CD4-positive, alpha-beta T cell treated with Interleukin-17A for 4 hours (primary cell): ENCODE results near the gene LGI4.
"Not testable (repeated sequence)": the region's sequence is repeated elsewhere in the genome, so short reads cannot be mapped to it uniquely, and the experiment has no call there.

Source experiments
- DNase-seq: peaks from one replicate; pipeline ENCODE4 v3.0.0-alpha.2; 2020; ENCODE audit warnings: mixed read lengths

Gene LGI4

GRCh38 chr19:35160629-35161433 lies 26.0 kb upstream of the LGI4 start:
- no peak for DNase-seq

DNA sequence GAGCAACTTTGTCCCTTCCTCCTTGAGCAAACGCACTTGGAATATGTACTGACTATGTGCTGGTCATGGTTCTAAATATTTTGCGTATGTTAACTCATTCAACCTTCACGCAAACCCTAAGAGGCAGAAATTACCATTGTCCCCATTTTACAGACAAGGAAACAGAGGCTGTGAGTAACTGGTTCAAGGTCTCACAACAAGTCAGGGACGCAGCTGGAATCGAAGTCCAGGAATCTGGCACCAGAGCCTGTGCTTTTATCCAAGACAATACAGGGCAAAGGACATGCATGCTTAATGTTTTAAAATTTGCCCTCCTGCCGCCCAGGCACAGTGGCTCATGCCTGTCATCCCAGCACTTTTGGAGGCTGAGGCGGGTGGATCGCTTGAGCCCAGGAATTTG lies 24.7 kb upstream of the LGI4 start:
- no peak for DNase-seq

DNA sequence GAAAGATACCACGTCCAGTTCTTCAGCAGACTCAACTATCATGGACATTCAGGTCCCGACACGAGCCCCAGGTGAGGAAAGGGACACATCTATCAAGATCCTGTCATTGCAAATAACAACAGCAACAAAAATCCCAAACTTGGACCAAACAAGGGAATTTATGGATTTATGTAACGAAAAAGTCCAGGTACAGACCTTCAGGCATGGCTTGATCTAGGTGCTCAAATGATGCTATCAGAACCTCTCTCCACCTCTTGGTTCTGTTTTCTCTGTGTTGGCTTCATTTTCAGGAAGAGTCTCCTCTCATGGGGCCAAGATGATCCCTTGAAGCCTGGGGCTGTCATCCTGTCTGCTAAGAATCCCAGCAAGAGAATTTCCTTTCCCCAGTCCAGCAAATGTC lies 22.6 kb upstream of the LGI4 start:
- no peak for DNase-seq

- no peak for DNase-seq
Observed at GRCh38 chr19:35156673-35157014, 21.8 kb upstream of the LGI4 start.

- DNase-seq, result no peak
Observed at GRCh38 chr19:35155981-35156672, 21.3 kb upstream of the LGI4 start.

- DNase-seq, result peak; percentile 47
Observed at GRCh38 chr19:35155441-35155840, 20.6 kb upstream of the LGI4 start.

- DNase-seq, result peak; percentile 79
Observed at GRCh38 chr19:35154525-35155406, 19.9 kb upstream of the LGI4 start, which contains the start of gene FXYD5. FXYD5 (plus strand) TSS chr19:35154735; CDS start chr19:35155551, 816 bp downstream.

- DNase-seq, result peak; percentile 85
Observed at GRCh38 chr19:35153701-35154524, 19.1 kb upstream of the LGI4 start.

DNA sequence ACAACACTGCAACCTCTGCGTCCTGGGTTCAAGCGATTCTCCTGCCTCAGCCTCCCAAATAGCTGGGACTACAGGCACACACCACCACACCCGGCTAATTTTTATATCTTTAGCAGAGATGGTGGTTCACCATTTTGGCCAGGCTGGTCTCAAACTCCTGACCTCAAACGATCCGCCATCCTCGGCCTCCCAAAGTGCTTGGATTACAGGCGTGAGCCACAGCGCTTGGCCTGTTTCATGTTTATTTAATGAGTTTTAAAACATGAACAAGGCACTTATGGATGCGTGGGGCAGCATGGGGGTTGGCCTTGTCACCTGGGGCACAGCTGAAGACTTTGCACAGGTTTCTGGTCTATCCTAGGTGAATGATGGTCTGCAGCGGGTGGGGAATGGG lies 18.3 kb upstream of the LGI4 start:
- DNase-seq, result not testable (repeated sequence)

DNA sequence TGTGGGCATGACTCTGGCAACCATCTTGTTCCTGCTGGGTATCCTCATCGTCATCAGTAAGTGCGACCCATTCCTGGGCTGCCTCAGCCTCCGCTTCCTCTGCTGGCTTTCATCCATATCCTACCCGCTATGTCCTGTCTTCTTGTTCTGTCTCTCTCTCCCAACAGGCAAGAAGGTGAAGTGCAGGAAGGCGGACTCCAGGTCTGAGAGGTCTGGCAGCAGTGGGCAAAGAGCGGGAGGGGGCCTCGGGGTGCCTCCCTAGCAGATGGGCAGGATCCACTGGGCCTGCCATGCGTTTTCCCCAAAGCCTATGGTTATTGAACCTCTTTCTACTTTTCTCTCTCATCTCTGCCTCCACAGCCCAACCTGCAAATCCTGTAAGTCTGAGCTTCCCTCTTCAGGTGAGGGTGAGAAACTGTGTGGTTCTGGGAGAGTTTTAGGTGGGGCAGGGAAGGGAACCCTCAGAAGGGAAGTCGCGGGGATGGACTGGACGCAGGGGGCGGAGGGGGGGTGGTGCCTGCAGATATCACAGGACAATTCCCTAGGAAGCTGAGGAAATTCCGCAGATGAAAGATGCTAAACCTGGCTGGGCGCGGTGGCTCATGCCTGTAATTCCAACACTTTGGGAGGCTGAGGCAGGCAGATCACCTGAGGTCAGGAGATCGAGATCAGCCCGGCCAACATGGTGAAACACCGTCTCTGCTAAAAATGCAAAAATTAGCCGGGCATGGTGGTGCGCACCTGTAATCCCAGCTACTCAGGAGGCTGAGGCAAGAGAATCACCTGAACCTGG lies 16.6 kb upstream of the LGI4 start:
- no peak for DNase-seq

GRCh38 chr19:35150445-35150844 lies 15.6 kb upstream of the LGI4 start:
- no peak for DNase-seq

GRCh38 chr19:35149463-35149862 lies 14.6 kb upstream of the LGI4 start:
- DNase-seq, result no peak

DNA sequence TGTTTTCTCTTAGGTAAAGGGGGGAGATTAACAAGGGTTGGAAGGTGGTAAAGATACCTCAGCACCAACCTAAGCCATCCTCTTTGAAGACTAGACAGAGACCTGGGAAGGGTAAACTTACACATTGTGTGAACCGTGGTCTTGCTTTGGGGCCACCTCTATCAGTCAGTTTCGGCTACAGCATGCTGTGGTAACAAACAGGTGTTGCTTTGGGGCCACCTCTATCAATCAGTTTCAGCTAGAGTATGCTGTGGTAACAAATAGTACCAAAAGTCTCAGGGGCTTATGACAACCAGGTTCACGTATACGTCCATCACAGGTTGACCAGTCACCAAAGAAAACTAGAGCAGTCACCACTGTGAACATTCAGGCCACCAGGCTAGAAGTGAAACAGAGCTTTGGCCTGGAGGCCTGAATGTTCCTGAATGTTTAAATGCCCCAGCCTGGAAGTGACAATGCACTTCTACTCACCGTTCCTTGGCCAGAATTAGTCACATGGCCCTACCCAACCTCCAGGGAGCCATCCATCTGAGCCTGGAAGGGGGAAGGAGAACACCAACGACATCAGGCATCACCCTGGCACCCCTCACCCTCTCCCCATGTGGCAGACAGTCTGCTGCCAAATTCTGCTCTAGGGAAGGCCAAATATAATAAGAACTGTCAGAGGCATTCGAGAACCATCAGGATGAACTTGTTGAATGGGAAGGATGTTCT lies 12.0 kb upstream of the LGI4 start:
- no peak for DNase-seq

DNA sequence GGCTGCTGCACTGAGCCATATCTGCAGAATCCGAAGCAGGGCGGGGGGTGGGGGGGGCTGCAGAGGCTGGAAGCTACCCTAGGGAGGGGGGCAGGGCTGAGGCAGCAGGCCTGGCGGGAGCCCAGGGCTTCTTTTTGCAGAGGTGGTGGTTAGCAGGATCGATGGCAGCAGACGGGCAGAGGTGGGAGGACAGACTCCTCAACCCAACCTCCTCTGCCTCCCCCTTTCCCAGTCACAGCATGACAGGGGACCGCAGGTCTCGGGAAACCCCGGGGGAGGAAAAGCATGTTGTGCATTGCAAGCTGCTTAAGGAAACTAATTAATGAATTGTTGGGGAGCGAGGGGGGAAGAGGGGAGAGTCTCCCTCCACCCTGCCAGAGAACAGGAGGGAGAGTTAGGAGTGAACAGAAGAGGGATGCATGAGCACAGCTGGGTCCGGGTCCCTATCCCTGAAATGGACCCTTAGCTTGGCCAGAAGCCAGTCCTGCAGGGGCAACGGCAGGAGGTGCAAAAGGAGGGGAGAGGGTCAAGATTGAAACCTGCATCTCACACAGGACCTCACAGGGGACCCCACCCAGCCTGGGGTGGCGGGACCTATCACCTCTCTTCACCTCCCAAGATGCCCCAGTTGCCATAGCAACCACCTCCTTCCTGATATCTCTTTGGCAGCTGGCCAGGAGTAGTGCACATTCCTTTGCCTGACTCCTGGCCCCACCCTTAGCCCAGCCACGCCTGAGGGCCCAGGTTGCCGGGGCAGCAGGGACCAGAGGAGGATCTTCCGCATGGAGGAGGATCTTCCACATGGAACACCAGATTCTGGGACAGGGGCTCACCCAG lies 10.0 kb upstream of the LGI4 start:
- DNase-seq, result peak; percentile 69

DNA sequence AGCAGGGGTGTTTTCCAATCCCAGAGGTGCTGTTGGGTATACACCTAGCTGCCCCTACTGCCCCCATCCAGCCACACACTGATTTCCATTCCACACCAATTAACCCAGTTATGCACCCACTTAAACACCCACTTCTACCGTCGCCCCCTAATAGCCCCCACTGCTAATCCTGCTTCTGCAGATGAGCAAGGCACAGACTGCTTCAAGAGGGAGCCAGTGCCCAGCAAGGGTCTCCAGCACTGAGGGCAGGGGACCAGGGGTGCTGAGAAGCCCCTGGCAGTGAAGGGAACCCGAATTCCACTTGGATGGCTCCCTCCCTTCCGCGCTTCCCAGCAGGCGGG lies 9.4 kb upstream of the LGI4 start:
- DNase-seq, result no peak

- no peak for DNase-seq
Observed at GRCh38 chr19:35143818-35144217, 9.0 kb upstream of the LGI4 start.

DNA sequence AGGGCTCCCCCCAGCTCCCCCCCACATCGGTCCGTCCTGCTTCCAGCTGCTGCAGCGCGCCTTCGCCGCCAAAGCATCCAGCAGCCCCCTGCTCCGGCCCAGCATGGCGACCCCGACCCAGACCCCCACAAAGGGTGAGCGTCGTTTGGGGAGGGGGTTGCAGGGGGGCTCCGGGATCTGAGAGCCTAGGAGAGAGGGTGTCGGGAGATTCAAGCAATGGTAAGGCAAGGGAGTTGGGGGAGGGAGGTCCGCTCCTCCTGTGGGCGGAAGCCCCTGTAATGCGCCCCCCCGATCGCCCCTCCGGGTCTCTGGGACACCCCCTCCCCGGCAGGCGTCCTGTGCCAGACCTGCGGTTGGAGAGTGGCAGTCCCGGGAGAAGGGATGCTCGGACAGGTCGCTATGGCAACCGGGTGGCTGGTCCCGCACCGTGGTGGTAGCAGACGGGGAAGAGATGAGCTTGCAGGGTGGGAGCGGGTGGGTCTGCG lies 8.4 kb upstream of the LGI4 start, which contains the start of gene FXYD7:
TSS of gene FXYD7 (plus strand) at position 25 of the 485 bp plus-strand sequence. CDS start at position 104, 79 bp downstream.
- peak; percentile 23 for DNase-seq

DNA sequence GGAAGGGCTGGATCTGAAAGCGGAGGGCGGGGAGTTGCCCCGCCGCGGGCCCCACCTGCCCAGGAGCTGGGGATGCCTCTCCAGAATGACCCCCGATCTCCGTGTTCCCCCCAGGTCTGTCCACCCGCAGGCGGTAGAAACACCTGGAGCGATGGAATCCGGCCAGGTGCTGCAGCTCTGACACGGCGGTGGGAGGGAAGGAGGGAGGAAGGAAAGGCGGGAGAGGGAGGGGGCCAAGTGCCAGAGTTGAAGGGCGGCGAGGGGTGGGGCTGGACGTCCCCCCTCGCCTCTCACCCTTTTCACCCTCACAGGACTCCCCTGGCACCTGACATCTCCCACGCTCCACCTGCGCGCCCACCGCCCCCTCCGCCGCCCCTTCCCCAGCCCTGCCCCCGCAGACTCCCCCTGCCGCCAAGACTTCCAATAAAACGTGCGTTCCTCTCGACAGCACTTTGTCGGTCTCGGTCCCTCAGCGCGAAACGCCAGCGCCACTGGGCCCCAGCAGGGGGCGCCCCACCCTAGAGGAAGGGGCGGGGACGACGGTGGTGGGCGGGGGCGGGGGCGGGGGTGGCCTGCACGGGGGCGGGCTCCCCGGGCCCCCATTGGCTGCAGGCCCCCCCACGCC lies 7.9 kb upstream of the LGI4 start:
- DNase-seq, result peak; percentile 82
